GM13977 (cell line): ENCODE results near the gene ERAP2.

Source experiments
- DNase-seq: peaks from one replicate; pipeline ENCODE4 v3.0.0; 2012; ENCODE audit warnings: low spot score
- in situ Hi-C: fragments of 300-500 bp; cut with MboI; formaldehyde crosslinking; loops from one replicate; pipeline ENCODE4 v1.12.0; 2022; ENCODE audit warnings: low sequenced_read_pairs, low pct_unique_long_range_greater_than_20kb, mixed read lengths, inconsistent platforms; ENCODE audit not compliant: unreplicated experiment
- TF ChIP-seq, protein P1 (sequence below): IDR thresholded peaks from 2 replicates; pipeline ENCODE4 v1.5.1; 2012; ENCODE audit warnings: mild to moderate bottlenecking, control low read depth; ENCODE audit not compliant: insufficient read depth; ENCODE audit errors: extremely low read depth, missing control alignments

ERAP2 gene

GRCh38 chr5:96913233-96913632 lies 36.9 kb downstream of the ERAP2 start:
- TF ChIP-seq, protein P1, sequence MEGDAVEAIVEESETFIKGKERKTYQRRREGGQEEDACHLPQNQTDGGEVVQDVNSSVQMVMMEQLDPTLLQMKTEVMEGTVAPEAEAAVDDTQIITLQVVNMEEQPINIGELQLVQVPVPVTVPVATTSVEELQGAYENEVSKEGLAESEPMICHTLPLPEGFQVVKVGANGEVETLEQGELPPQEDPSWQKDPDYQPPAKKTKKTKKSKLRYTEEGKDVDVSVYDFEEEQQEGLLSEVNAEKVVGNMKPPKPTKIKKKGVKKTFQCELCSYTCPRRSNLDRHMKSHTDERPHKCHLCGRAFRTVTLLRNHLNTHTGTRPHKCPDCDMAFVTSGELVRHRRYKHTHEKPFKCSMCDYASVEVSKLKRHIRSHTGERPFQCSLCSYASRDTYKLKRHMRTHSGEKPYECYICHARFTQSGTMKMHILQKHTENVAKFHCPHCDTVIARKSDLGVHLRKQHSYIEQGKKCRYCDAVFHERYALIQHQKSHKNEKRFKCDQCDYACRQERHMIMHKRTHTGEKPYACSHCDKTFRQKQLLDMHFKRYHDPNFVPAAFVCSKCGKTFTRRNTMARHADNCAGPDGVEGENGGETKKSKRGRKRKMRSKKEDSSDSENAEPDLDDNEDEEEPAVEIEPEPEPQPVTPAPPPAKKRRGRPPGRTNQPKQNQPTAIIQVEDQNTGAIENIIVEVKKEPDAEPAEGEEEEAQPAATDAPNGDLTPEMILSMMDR, result no peak
- no peak for DNase-seq
- in situ Hi-C loops, result no loop called here

- peak; percentile 65 for DNase-seq
- in situ Hi-C loops, result no loop called here
- TF ChIP-seq, protein P1, result no peak
Observed at GRCh38 chr5:96919754-96920197, 43.5 kb downstream of the ERAP2 start.

DNA sequence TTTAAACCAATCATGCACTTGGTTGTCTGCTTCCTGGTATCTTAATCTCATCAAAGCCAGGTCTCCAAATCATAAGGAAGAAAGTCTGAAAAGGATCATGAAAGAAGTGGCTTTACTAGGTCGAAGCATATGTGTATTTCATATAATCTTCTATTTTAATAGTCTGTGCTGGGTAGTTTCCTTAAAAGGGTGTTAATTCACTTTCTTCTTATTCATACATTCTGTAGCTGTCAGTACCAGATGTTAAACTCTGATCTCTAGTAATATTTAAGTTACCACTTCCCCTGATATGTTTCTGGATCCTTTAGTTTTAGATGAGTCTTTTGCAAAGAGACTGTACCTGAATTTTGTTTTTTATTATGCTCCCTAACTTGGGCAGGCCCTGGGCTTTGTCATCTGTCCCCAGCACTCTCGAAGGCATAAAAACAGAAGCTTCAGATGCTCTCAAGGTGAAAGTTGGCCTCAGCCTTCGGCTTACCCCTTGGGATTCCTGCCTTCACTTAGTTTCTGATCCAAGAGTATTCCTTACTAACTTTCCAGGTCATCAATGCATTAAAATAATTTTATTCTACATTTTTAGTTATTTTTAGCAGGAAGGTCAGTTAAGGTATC lies 44.5 kb downstream of the ERAP2 start:
- TF ChIP-seq, protein P1, result no peak

DNA sequence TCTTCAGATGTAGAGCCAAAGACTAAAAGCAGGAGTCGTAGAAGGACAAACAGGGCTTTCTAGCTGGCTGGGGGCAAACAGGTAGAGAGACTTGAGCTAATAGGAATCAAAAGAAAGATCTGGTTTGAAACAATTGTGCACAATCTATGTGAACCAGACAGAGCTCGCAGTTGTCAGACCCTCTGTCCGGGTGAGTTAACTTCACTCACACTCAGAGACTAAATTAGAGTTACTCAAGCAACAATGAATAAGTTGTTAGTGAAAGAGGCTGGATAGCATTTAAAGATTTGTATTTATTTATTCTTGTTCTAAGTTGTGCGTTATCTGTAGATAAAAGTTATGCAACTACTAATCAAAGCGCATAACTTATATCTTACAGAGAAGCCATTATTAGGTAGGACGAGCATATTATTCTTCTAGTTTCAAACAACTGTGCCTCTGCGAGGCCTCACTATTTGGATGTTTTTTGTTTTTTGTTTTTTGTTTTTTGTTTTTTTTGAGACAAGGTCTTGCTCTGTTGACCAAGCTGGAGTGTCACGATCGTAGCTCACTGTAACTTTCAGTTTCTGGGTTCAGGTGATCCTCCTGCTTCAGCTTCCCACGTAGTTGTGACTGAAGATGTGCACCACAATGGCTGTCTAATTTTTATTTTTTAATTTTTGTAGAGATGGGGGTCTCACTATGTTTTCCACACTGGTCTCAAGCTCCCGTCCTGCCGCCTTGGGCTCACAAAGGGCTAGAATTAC lies 46.4 kb downstream of the ERAP2 start:
- in situ Hi-C loops, result no loop called here
- DNase-seq, result no peak
- TF ChIP-seq, protein P1, result no peak

More for the DNA sequence above, 44.5 kb downstream of the ERAP2 start:
- no peak for DNase-seq
- in situ Hi-C loops, result no loop called here

DNA sequence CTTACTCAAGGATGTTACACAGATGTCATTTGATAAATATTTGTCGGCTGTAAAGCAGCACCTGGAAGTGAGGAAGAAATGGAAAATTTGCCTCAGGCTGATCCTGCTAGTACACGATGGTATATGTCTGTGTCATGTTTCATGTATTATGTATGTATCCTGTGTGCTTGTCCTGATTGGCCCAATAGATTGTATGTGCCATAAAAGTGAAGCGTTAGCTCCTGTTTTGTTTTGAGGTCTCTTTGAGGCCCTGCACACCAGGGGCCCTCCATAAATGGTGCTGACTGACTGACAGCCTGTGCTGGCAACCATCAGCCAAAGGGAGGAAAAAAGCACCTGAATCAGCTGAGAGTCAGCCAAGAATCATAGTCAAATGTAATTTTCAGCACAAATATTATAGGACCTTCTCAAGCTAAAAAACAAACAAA lies 47.7 kb downstream of the ERAP2 start:
- no peak for DNase-seq
- in situ Hi-C loops, result no loop called here
- TF ChIP-seq, protein P1, result no peak

- TF ChIP-seq, protein P1, result no peak
- in situ Hi-C loops, result no loop called here
- no peak for DNase-seq
Observed at GRCh38 chr5:96926276-96926675, 50.0 kb downstream of the ERAP2 start.
